Neural cell (in vitro differentiated cells): ENCODE results near the gene APOC3. TPM values are rescaled to one million over a fixed set of nuclear protein-coding genes. Genes with fewer than 3 reads are reported as not detected.

Experiments
- H2AFZ ChIP-seq: fragments of 200-600, 300-800 bp; sonication (generic), shearing (Covaris generic); 2 replicates; pipeline ENCODE4 v1.6.0; 2014; ENCODE audit warnings: low read depth, mild to moderate bottlenecking, antibody characterized with exemption, low read length, moderate library complexity
- H3F3A ChIP-seq: fragments of 200-600 bp; shearing (Covaris generic); 2 replicates; pipeline ENCODE4 v1.6.1; 2016; ENCODE audit warnings: mild to moderate bottlenecking, moderate library complexity, mixed read lengths, antibody characterized with exemption, low read length; ENCODE audit not compliant: insufficient read depth, poor library complexity, severe bottlenecking
- H3K27ac ChIP-seq: fragments of 200-600, 300-800 bp; sonication (generic), shearing (Covaris generic); 2 replicates; pipeline ENCODE4 v1.5.1; 2014; ENCODE audit warnings: mild to moderate bottlenecking, low read length, moderate library complexity
- H3K27me3 ChIP-seq: fragments of 300-800, 200-600 bp; sonication (generic), shearing (Covaris generic); 2 replicates; pipeline ENCODE4 v1.6.0; 2014; ENCODE audit warnings: mild to moderate bottlenecking, low read depth, low read length, moderate library complexity; ENCODE audit not compliant: insufficient read depth
- H3K36me3 ChIP-seq: fragments of 300-800, 200-600 bp; sonication (generic), shearing (Covaris generic); 2 replicates; pipeline ENCODE4 v1.5.1; 2014; ENCODE audit warnings: mild to moderate bottlenecking, antibody characterized with exemption, low read length, moderate library complexity; ENCODE audit not compliant: insufficient read depth
- H3K4me2 ChIP-seq: fragments of 300-800, 200-600 bp; sonication (generic), shearing (Covaris generic); 2 replicates; pipeline ENCODE4 v1.6.0; 2014; ENCODE audit warnings: mild to moderate bottlenecking, low read length
- H3K4me3 ChIP-seq: fragments of 300-800, 200-600 bp; sonication (generic), shearing (Covaris generic); 2 replicates; pipeline ENCODE4 v1.5.1; 2014; ENCODE audit warnings: mild to moderate bottlenecking, low read length, moderate library complexity
- H3K79me2 ChIP-seq: fragments of 200-600 bp; shearing (Covaris generic); replicated peaks from 2 replicates; pipeline ENCODE4 v1.6.0; 2014; ENCODE audit warnings: mild to moderate bottlenecking, low read length, moderate library complexity; ENCODE audit not compliant: insufficient read depth
- H3K9ac ChIP-seq: fragments of 300-800, 200-600 bp; sonication (generic), shearing (Covaris generic); 2 replicates; pipeline ENCODE4 v1.6.1; 2016; ENCODE audit warnings: mild to moderate bottlenecking, low read length, mixed read lengths
- H3K9me2 ChIP-seq: fragments of 200-600 bp; shearing (Covaris generic); 2 replicates; pipeline ENCODE4 v1.6.1; 2016; ENCODE audit warnings: mild to moderate bottlenecking, low read length, mixed read lengths; ENCODE audit not compliant: insufficient read depth
- H3K9me3 ChIP-seq: fragments of 200-600, 300-800 bp; sonication (generic), shearing (Covaris generic); 2 replicates; pipeline ENCODE4 v1.6.1; 2016; ENCODE audit warnings: mild to moderate bottlenecking, mixed run types, low read length, moderate library complexity, mixed read lengths
- H4K20me1 ChIP-seq: fragments of 200-600 bp; shearing (Covaris generic); 2 replicates; pipeline ENCODE4 v1.6.1; 2016; ENCODE audit warnings: mild to moderate bottlenecking, mixed run types; ENCODE audit not compliant: insufficient read depth
- CTCF ChIP-seq: fragments of 450-650 bp; IDR thresholded peaks from 2 replicates; pipeline ENCODE4 v1.5.1; 2014; ENCODE audit warnings: antibody characterized with exemption, mild to moderate bottlenecking, moderate library complexity; ENCODE audit not compliant: poor library complexity, severe bottlenecking
- EP300 ChIP-seq: fragments of 450-650 bp; conservative IDR thresholded peaks from 2 replicates; pipeline ENCODE4 v1.6.1; 2014; ENCODE audit warnings: antibody characterized with exemption, mild to moderate bottlenecking, moderate library complexity; ENCODE audit not compliant: poor library complexity, severe bottlenecking
- EZH2 ChIP-seq: fragments of 200-600, 300-800 bp; shearing (Covaris generic), sonication (generic); IDR thresholded peaks from 2 replicates; pipeline ENCODE4 v1.6.1; 2014; ENCODE audit warnings: antibody characterized with exemption, low read length, borderline replicate concordance, mild to moderate bottlenecking; ENCODE audit not compliant: insufficient read depth, poor library complexity, severe bottlenecking
- MXI1 ChIP-seq: fragments of 450-650 bp; conservative IDR thresholded peaks from 2 replicates; pipeline ENCODE4 v1.6.1; 2014; ENCODE audit warnings: antibody characterized with exemption, mild to moderate bottlenecking; ENCODE audit not compliant: poor library complexity, severe bottlenecking
- POLR2AphosphoS5 ChIP-seq: IDR thresholded peaks from 2 replicates; pipeline ENCODE4 v1.6.1; 2012
- RAD21 ChIP-seq: fragments of 450-650 bp; conservative IDR thresholded peaks from 2 replicates; pipeline ENCODE4 v1.6.1; 2014; ENCODE audit warnings: antibody characterized with exemption, mild to moderate bottlenecking, moderate library complexity
- REST ChIP-seq: IDR thresholded peaks from 2 replicates; pipeline ENCODE4 v1.6.1; 2012; ENCODE audit warnings: borderline replicate concordance
- SMC3 ChIP-seq: fragments of 450-650 bp; conservative IDR thresholded peaks from 2 replicates; pipeline ENCODE4 v1.6.1; 2014; ENCODE audit warnings: antibody characterized with exemption, mild to moderate bottlenecking, moderate library complexity; ENCODE audit not compliant: poor library complexity
- TAF1 ChIP-seq: IDR thresholded peaks from 2 replicates; pipeline ENCODE4 v1.6.1; 2012; ENCODE audit warnings: low read depth
- polyA plus RNA-seq: library from polyadenylated mRNA; depleted of rRNA; stranded (reverse); fragments of >200 nt; gene quantifications from 2 replicates; pipeline ENCODE4 v1.2.3, GENCODE V29; 2014

APOC3 gene
- polyA plus RNA-seq, 1 donor from 2014 or later: not detected

- H3K79me2 ChIP-seq: no peaks in the 10 kb centered on the region
- TF ChIP-seq MXI1: no peak
- H4K20me1 ChIP-seq: no peaks in the 10 kb centered on the region
- no peak overlapping the region for H2AFZ ChIP-seq
- no peaks in the 10 kb centered on the region for H3F3A ChIP-seq
- no peaks in the 10 kb centered on the region for H3K9me2 ChIP-seq
- no peak overlapping the region for H3K4me2 ChIP-seq
- H3K27me3 ChIP-seq: no peaks in the 10 kb centered on the region
- H3K4me3 ChIP-seq: no peak overlapping the region
- no peak overlapping the region for H3K27ac ChIP-seq
- no peaks in the 10 kb centered on the region for H3K9me3 ChIP-seq
- no peak overlapping the region for H3K9ac ChIP-seq
- H3K36me3 ChIP-seq: no peaks in the 10 kb centered on the region
These were observed 2.2 kb downstream of the APOC3 start for GRCh38 chr11:116831790-116832349.

- TF ChIP-seq CTCF (no peak), EP300 (no peak), SMC3 (no peak), REST (no peak), TAF1 (no peak), MXI1 (no peak), EZH2 (no peak), POLR2AphosphoS5 (no peak), RAD21 (no peak)
These were observed 2.9 kb downstream of the APOC3 start for GRCh38 chr11:116832350-116833290.

More at GRCh38 chr11:116832350-116833290, 2.9 kb downstream of the APOC3 start:
- Histone ChIP-seq H3K4me2 (no peak overlapping the region), H3K36me3 (no peaks in the 10 kb centered on the region), H3K4me3 (no peak overlapping the region), H3K79me2 (no peaks in the 10 kb centered on the region), H3K27ac (no peak overlapping the region), H3K9me2 (no peaks in the 10 kb centered on the region), H2AFZ (no peak overlapping the region), H3K27me3 (no peaks in the 10 kb centered on the region), H3K9me3 (no peaks in the 10 kb centered on the region), H3F3A (no peaks in the 10 kb centered on the region), H4K20me1 (no peaks in the 10 kb centered on the region), H3K9ac (no peak overlapping the region)
